ENCODE measurements around the gene ARMC9.

ARMC9 gene

DNA sequence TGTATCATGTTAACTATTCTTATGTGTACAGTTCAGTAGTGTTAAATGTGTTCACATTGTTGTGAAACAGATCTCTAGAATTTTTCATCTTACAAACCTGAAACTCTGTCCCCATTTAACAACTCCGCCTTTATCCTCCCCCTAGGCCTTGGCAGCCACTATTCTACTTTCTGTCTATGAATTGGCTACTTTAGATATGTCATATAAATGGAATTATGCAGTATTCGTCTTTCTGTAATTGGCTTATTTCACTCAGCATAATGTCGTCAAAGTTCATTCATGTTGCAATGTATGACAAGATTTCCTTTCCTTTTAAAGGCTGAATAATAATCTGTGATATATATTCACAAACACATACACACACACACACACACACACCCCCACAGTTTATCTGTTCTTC is 12.4 kb downstream of the ARMC9 start:
- DNase-seq = no peak

- DNase-seq = no peak
Measured at GRCh38 chr2:231211486-231211885, 13.1 kb downstream of the ARMC9 start.

DNA sequence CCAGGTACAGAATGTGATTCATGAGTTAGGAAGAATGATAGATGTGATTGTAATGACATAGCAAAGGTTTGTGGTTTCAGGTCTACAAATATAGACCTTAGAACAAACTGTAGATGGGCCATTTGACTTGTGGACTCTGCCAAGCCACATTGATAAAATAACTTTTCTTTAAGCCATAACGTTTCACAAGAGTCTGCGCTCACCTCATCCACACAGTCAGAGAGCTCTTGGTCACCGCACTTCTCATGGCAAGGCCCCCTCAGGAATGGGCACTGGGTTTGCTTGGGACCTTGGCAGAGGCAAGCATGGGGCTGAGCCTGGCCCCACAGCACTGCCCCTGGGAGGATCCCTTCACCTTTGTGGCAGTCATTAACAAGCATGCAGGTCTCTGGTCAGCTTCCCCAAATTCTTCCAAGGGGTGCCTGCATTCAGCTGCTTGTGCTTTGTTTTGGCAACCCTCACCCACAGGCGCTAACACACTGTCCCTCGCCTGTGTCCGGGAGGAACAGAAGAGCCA is 14.0 kb downstream of the ARMC9 start:
- DNase-seq = no peak

DNA sequence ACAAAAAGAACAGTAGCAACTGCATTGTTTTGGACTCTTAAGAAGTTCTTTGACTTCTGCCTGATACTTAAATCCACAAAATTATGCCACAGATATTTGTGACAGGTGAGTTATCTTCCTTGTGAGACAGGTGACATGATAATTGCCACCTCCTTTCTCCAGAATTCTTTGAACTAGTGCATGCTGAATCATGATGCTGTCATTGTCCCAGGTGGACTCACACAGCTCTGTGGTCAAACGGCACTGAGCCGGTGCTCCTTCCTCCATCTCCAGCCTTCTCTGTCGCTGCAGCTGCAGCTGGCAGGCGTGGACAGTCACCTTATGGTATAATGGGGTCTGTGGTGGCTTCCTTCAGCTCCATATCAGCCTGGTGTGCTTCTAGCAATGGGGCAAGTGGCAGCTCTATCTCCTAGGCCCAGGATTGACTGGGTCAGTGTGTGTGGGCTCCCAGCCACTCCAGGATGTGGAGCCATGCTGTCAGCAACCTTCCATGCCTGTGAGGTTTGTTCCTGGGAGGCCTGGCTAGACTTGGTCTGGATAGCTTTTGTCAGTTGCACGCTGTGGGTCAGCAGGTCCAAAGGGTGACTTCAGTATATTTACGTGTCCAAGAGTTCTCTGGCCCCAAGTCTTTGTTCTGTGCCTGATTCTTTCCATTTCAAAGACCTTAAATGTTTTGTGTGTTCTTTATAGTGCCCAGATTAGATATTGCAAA is 15.7 kb downstream of the ARMC9 start:
- DNase-seq = no peak

DNA sequence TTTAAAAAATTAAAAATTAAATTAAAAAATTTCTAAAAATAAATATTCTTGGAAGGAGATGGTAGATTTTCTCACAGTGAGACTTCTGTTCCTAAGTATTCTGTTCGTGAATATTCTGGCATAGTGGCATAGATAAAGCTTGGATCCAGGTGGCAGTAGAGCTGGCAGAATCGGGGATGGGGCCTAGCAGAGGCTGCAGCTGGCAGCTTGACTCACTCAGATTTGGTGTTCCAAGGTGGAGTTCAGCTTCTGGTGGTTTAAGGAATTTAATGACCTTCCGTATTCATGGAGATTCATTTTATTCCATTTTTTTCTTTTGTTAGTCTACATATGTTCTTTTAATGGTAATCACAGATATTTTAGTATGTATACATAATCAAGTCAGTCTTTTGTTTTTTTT is 19.9 kb downstream of the ARMC9 start:
- no peak for DNase-seq

GRCh38 chr2:231219289-231219688 is 20.9 kb downstream of the ARMC9 start:
- DNase-seq = no peak

DNA sequence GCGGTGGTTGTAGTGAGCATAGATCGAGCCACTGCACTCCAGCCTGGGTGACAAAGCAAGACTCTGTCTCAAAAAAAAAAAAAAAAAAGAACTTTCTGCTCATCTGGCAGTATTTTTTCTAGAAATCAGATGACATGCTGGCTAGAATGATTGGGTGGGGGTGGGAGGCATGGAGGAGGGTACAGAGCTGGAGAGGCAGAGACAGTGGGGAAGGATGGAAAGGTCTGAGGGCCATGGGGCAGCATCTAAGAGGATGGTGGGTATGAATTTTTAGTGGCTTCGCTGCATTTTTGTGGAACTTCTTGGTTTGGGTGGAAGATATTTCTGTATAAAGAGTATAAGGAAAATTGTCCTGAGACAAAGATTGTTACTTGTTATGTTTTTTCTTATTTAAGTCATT is 23.3 kb downstream of the ARMC9 start:
- no peak for DNase-seq

DNA sequence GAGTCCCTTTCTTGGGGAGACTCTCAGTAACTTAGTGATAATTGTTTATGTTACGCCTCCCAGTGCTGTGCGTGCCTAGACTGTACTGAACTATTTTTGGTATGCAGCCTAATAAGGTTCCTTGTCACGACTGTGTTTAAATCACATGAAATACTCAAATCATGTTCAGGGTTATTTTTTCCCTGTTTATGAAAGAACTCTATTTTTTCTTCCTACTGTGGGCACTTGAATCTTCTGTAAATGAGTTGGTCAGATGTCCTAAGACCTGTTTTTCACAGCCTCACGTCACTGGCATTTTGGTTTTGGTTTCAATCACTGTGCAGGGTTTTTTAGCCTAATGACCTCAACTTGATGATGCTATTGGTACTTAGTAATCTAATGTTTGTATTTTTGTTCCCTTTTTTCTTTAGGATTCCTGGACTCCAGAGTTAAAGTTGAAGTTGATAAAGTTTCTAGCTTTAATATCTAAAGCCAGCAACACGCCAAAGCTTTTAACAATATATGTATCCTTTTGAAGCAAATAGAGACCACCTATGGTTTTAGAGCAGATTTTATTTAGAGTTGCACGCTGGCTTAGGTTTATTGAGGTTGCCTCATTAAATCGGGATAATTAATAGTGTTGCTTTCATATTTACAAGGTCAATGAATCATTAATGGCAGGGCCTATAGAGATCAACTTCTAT is 24.0 kb downstream of the ARMC9 start:
- DNase-seq = no peak

- DNase-seq = no peak
Measured at GRCh38 chr2:231223001-231223375, 24.6 kb downstream of the ARMC9 start.

GRCh38 chr2:231223458-231223976 is 25.1 kb downstream of the ARMC9 start:
- DNase-seq = no peak

- peak; percentile 67 for DNase-seq
Measured at GRCh38 chr2:231227310-231228162, 29.1 kb downstream of the ARMC9 start.

- no peak for DNase-seq
Measured at GRCh38 chr2:231228223-231228622, 29.8 kb downstream of the ARMC9 start.

GRCh38 chr2:231228974-231229529 is 30.6 kb downstream of the ARMC9 start:
- DNase-seq = no peak

DNA sequence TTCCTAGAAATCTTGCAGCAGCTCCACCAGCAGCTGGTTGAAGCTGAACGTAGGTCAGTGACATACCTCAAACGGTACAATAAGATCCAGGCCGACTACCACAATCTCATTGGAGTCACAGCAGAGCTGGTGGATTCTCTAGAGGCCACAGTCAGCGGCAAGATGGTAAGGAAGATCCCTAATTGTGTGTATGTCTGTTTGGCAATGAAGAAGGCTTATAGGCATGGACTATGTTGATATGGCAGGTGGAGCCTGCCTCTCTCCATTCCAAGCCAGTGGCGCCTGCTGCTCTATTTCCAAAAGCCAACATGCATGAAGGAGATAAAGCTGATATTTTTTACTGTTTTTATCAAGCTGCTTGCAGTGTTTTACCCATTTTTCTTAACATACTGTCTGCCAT is 36.8 kb downstream of the ARMC9 start:
- DNase-seq = no peak

- DNase-seq = no peak
Measured at GRCh38 chr2:231238689-231239088, 40.3 kb downstream of the ARMC9 start.

- no peak for DNase-seq
Measured at GRCh38 chr2:231239751-231240150, 41.3 kb downstream of the ARMC9 start.

DNA sequence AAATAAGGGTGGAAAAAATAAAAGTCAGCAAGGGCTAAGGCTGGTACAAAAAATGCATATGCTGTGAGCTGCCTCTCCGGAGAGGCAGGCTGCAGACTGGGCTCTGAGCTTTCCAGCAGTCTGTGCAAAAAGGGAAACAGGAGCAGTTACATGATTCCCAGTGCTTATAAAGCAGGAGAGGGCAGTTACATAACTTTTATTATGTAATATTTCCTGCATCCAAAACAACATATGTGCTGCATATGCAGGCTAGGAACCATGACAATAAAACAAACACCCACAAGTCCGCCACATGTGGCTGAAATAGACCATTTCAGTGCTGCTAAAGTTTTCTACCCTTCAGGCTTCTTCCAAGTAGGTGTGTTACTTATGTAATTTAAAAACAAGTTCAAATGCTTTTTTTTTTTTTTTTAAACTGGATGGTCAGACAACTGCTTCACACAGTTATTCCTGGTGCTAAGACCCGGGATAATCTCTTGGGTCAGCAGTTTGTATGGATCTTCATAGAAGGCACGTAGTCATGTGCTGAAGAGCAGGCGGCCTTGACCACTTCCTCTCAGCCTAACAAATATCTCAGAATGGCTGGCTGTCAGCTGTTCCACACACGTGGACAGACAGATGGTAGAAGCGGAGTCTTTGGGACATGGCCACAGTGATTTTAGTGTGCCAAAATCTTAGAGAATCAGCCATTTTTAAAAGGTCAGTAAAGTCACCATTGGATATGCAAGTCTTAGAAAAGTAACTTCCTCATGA is 43.5 kb downstream of the ARMC9 start:
- DNase-seq = no peak

DNA sequence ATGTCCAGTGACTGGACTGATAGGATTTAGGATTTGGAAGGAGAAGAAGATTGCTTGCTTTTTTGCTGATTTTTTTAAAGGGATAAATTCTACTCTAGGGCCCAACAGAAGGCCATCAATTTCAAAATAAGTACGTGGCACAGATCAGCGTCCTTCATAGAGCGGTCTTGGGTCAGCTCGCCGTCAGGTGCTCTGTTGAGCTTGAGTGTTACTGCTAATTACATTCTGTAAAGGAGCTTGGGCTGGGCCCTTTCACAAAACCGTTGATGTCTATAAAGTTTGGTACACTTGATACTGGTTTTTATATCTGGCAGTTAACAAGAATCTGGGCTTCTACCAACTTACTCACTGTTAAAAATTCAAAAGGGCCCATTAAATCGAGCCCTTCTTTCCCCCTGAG is 45.4 kb downstream of the ARMC9 start:
- no peak for DNase-seq

DNA sequence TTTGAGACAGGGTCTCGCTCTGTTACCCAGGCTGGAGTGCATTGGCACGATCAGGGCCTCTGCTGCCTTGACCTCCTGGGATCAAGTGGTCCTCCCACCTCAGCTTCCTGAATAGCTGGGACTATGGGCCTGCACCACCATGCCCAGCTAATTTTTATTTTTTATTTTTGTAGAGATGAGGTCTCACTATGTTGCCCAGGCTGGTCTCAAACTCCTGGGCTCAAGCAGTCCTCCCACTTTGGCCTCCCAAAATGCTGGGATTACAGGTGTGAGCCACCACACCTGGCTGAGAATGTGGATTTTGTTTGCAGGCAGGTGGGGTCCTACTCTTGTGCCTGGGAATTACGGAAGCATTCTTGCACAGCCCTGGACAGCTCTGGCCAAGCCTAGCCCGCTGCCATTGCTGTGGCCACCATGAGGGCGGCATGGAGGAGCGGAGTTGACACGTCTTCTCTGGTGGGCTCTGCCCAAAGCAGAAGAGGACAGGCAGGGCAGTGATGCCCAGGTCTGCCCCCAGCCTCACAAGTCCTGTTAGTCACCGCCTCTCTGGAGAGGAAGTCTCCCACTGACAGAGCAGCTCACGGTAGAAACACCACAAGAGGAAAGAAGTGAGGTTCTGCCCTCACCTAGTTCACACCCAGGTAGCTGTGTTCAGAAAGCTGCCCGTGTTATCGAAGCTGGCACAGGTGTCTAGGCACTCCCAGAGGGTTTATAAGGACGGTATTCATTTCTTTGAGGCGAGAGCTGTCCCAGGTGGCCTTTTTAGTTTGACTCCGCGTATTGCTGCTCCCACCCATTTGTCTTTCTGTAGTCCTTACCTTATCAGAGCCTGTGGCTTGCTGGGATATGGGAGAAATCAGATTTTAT is 46.2 kb downstream of the ARMC9 start:
- DNase-seq = no peak

DNA sequence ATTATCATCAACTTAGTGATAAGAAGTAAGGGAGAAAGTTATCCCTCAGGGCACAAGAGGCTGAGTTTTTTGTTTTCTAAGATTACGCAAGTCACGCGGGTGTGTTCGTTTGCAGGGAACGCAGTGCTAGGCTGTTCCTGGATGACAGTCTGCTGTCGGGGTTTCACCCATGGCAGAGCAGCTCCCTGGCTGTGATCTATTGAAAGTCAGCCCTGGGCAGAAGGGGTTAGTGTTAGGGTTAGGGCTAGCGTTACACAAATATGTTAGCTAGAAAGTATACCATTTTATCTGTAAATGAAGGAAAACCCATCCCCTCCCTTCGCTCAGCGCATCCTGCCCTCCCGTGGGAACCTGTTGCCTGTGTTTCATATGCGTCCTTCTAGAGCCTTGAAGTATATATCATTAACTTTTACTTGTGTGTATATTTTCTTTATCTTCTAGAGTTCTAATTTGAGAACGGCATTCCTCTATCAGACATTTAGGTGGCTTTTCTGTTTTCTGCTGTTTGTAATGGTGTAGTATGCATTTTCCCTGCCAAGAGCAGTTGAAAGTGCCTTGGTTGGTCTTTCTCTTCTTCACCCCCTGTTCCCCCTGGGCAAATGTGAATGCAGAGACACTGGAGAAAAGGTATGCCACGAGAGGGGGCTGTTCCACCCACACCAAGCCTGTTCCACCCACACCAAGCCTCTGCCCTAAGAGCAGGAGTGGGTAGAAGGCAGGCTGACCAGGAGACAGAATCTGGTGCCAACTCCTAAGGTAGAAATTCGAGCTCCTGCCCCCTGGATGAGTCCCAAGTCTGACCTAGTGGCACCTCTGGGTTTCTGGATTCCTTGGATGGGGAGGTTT is 47.0 kb downstream of the ARMC9 start:
- DNase-seq = peak; percentile 24

All from CD4-positive, alpha-beta T cell treated with Interleukin-21 for 1 hour (primary cell).